ENCODE measurements around the gene TTLL11. TPM values are rescaled to one million over a fixed set of nuclear protein-coding genes. Genes with fewer than 3 reads are reported as not detected.

TTLL11 gene
- total RNA-seq, 1 donor from 2014 or later, result 23.6 TPM

DNA sequence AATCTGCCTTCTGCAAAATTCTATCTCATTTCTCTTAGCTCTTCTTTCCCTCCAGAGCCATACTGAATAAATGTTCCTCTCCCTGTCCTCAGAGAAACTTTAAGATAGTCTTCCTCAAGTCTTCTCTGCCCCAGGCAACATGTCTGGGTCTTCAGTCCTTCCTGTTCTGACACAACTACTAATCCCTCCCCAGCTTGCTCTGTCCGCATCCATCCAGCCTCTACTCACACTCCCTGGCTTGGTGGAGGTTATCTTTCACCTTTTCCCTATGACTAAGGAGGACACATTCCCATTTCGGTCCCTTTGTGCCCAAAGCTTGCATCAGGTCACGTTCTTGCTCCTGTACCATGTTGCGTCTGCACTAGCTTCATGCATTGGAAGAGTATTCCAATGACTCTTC lies 143.3 kb downstream of the TTLL11 start:
- no peak for FAIRE-seq
- DNase-seq (ENCODE audit: low spot score in 2 of 2), result no peak

DNA sequence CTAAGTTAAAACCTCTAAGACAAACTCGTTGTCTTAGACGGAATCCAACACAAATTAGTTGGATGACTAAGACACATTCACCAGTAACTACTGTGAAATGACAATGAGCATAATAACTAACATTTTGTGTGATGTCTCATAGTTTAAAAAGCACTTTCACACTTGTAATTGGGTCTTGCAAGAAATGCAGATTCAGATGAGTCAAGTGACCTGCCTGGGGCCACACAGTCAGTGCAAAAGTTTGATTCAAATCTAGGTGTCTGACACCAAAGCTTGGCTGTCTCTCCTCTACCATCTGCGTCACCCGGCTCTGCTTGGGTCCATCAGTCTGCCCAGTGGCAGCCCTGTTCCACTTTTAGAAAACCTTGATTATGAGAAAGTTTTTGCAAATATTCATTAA lies 143.7 kb downstream of the TTLL11 start:
- no peak for DNase-seq (ENCODE audit: low spot score in 2 of 2)
- no peak for FAIRE-seq

DNA sequence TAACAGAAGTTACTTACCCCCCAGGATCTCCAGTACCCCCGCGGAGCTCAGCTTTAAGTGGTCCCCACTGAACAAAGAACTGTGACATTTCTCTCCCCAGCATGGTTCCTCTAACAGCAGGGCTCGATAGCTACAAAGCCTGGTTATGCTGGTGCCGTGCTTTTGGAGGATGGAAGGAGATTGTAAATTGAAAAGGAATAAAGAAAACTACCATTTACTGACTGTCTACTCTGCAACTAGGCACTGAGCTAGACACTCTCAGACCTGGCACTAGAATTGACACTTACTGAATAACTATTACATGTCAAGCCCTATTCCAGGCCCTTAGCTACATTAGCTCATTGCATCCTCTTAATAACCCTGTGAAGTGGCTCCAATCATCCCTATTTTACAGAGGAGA lies 145.3 kb downstream of the TTLL11 start:
- DNase-seq (ENCODE audit: low spot score in 2 of 2) (no peak), FAIRE-seq (no peak)

DNA sequence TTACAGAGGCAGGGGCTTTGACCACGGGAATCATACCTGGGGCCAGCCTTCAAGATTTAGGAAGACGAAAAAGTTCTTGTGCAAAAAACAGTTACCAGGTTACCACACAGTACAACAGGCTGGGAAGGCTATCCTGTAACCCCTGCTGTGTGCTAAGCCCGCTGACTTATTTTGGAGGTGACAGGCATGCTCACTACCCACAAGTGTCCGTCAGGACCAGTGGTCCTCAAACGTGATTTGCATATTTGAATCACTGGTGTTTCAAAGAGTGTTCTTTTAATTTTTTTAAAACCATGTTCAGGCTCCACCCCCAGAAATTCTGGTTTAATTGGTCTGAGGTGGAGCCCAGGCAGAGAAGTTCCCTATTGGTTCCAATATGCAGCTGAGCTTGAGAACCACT lies 146.6 kb downstream of the TTLL11 start:
- DNase-seq (ENCODE audit: low spot score in 2 of 2), result no peak
- FAIRE-seq, result no peak

DNA sequence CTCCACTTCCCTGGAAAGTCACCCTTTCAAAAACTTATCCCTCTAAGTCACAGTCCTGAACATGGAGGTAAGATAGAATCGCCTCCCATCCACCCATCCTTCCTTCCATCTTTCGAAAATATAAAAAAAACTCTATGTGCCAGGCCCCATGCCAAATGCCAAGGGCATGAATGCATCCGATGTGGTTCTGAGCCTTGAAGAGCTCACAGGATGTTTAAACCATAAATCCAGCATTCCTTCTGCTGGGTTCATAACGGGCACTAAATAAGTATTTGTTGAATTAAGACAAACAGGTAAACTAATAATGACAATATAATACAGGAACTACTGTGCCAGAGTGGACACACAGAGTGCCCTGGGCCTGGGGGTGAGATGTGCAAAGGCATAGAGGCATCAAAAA lies 147.3 kb downstream of the TTLL11 start:
- FAIRE-seq, result no peak
- DNase-seq (ENCODE audit: low spot score in 2 of 2), result no peak

DNA sequence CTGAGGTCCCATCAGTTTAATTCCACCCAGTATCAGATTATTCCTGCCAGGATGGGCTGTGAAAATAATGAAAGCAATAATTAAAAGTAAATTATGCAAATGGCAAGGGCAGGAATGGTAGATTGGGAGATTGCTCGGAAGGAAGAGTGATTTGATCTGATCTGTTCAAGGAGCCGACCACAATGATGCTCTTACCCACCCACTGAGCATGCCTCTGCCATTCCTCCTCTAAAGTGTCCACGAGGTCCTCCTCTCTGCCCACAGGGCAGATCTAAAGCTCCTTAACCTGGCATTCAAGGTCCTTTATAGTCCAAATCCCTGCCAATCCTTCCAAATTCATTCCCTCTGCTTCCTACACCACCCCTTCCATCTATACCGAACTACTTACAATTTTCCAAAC lies 147.8 kb downstream of the TTLL11 start:
- no peak for FAIRE-seq
- DNase-seq (ENCODE audit: low spot score in 2 of 2), result no peak

DNA sequence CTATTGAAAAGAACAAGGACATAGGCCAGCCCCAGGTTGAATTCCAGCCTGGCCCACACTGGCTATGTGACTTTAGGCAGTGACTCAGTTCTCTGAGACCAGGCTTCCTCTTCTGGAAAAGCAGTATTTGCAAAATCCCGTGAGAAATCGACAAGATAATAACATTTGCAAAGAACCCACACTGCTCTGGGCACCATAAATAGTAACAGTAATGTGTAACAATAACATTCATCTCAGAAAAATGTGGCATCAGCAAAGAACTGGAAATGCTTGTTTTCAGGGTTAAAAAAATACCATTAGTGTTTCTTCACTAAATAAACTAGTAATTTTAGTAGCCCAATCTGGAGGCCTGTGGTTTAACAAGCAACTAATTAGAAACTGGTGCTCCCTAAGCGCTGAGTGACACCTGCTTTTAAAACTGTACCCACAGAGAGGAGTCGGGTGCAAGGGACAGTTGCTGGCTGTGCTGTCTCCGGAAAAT lies 148.4 kb downstream of the TTLL11 start:
- DNase-seq (ENCODE audit: low spot score in 2 of 2), result no peak
- no peak for FAIRE-seq

DNA sequence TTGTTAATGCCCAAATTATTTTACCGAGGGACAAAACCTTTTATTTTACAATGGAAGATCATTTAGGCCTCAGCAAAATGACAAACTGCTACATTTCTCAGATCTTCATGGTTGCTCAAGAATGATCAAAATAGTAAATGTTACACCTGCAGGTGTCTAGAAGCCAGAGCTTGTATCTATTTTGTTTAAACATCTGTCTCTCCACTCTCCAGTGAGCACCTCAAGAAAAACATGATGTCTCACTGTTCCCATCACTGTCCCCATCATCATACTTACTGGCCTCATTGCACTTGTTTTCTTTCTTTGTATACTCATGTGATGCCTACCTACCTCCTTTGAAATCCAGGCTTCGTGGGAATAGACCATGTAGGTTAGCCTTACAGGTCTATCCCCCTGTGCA lies 149.6 kb downstream of the TTLL11 start:
- no peak for DNase-seq (ENCODE audit: low spot score in 2 of 2)
- no peak for FAIRE-seq

DNA sequence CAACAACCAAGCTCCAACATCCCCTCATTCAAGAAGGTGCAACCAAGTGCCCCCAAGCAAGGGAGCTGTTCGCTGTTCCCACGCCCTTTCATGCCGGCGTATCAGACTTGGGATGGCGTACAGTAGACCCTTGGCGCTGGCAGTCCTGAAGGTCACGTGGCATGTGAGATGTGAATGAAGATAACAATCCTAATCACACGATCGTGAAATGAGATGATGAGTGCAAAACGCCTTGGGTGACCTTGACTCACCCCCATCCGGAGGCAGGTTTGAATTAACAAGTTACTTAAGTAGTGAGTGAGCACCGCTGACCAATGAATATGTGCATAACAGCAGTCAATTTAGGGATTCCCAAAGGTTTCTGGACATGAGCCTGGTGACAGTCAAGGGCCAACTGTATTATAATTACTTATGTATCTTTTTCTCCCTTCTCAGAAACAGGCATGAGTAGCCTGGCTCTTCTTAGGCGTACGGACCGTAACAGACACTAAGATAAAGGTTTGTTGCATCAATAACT lies 150.2 kb downstream of the TTLL11 start:
- FAIRE-seq, result no peak

DNA sequence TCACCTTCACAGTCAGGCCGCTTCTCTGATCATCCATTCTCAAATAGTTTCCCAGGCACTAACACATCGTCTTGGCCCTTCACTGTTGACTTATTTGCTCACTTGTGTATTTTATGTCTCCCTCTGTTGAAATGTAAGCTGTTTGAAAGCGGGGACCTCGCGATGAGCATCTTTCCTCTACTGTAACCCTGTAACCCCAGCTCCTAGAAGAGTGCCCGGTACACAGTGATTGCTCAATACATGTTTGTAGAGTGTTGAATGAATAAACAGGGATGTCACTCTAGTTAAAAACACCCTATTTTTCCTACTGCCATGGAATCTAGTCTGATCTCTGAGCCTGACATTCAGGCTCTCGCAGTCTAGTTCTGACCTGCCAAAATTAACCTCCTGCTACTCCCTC lies 150.8 kb downstream of the TTLL11 start:
- FAIRE-seq (no peak), DNase-seq (ENCODE audit: low spot score in 2 of 2) (no peak)

More for the DNA sequence above, 150.2 kb downstream of the TTLL11 start:
- DNase-seq (ENCODE audit: low spot score in 2 of 2), result no peak

DNA sequence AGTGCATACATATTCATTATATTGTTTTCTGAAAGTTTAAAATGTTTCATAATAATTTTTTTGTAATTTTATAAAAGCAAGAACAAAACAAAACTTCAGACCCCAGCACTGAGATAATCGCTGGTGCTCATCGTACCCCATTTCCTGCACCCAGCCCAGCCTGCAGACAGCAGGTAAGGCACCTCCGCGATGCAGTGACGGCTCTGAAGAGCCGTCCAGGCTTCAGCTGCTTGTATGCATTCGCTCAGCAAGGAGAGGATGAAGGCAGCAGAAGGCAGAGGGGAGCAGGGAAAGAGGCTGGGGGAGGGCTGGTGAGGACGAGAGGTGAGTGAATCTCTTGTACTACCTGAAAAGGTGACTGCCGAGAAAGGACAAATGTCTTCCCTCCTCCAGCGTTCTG lies 153.5 kb downstream of the TTLL11 start:
- DNase-seq (ENCODE audit: low spot score in 2 of 2), result no peak
- no peak for FAIRE-seq

DNA sequence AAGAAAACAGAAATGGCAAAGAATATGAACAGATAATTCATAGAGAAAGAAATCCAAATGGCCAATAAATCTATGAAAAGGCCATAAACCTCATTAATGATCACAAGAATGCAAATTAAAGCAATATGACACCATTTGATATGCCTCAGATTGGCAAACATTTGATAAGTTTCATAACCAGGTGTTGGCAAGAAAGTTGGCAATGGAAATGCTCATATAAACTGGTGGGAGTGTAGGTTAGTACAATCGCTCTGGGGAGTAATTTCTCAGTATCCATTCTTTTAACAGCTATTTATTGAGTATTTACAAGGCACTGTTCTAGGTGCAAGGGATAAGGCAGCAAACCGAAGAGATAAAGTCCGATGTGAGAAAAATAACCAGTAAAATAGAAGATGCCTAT lies 154.5 kb downstream of the TTLL11 start:
- DNase-seq (ENCODE audit: low spot score in 2 of 2) (no peak), FAIRE-seq (no peak)

DNA sequence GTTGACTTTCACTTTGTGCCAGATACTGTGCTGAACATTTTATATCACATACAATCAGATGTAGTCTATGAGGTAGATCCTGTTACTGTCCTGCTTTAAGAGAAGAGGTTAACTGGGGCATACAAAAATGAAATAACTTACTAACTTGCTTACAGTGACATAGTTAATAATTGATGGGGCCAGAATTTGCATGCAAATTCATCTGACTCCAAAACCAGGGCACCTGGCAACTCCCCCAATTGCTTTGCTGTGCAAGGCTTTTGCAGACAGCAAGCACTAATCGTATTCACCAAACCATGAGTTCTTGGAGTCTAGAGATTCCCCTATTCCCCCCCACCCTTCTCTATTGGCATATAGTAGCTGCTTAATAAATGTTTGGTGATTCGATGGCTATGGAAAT lies 155.9 kb downstream of the TTLL11 start:
- DNase-seq (ENCODE audit: low spot score in 2 of 2) (no peak), FAIRE-seq (no peak)

DNA sequence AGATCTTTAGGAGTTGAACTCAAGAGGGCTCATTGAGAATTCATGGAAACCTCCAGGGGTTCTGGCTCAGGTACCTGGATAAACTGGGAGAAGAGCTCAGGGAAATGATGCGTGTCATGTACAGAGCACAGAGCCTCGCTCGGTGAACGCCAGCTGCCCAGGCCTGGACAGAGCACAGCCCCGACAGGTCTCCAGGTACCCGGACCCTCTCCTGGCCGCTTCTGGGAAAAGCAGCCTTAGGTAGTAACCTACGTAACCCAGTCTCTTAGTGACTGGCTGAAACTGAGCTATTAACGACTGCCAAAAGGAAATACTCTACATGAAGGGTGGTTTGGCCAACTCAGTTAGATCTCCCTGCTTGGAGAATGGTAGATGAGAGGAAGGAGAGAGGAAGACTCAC lies 157.4 kb downstream of the TTLL11 start:
- DNase-seq (ENCODE audit: low spot score in 2 of 2) (no peak), FAIRE-seq (no peak)

DNA sequence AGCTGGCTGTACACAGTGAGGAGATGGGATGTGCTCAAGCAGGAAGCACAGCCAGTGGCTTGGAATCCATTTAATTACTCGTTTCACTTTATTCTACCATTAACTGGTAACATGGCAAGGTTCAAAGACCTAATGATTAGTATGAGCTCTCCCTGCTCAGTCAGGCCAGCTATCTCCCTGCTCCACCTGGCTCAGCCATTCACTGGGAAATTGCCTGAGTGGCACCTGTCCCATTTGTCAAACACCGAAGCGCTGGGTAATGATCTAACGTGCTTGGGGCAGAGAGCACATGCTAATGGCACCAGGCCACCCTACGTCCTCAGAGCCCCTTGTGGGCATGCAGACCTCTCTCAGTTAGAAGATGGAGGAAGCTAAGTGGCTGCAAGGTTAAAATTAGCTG lies 162.2 kb downstream of the TTLL11 start:
- FAIRE-seq (no peak), DNase-seq (ENCODE audit: low spot score in 2 of 2) (no peak)

DNA sequence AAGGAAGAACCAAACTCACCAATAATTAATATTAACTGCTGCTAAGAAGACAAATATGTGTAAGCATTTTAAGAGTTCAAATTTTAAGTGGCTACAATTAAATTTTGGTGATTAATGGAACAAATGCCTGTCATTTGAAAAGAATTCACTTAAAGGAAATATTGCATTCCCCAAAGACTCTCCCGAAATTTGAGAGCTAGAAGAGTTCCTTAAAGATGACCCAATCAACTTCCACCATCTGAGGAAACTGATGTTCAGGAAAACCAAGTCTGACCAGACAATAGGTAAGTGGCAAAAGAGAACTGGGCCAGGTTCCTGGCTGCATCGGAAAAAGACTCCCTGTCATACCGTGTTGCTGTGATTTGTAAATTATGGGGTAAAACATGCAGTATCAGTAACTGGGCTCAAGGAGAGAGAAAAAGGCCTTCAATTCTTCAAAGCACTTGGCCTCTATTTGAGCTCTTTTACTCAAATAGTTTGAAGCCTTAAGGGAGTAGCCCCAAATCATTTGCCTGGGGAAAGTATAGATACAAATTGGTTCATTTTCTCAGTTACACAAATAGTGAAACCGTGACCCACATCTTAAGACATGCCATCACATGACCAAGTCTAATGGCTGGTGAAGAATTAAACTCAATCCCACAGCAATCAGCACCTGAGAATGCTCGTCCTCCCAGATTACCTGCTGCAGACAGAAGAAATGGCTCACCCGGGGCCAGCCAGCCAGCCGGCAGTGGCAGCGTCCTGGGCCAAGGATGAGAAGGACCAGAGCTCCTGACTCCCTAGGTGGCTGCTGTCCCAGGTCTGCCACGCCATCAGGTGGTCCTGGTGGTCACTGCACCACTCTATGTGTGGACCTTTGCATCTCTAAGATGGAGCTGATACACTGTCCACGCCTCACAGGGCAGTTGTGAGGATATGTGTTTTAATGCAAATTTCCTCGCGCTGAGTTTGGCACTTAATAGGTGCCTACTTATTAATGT lies 162.9 kb downstream of the TTLL11 start:
- DNase-seq (ENCODE audit: low spot score in 2 of 2) (no peak), FAIRE-seq (no peak)

DNA sequence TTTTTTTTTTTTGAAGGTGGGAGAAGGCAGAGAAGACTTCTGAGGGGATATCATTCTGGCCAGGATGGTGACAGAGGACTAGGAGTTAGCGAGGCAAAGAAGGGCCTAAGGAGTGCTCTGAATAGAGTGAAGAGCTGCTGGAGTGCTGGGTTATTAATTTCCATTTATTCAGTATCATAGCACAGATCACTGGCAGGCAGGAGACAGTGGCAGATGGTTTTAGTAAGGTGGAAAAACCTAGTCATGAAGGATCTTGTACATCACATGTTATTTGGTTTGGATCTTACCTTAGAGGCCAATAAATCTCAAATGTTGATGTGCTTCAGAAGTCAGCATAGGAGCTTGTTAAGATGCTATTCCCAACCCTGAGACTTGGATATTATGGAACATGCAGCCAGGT lies 165.5 kb downstream of the TTLL11 start:
- FAIRE-seq, result no peak
- no peak for DNase-seq (ENCODE audit: low spot score in 2 of 2)

DNA sequence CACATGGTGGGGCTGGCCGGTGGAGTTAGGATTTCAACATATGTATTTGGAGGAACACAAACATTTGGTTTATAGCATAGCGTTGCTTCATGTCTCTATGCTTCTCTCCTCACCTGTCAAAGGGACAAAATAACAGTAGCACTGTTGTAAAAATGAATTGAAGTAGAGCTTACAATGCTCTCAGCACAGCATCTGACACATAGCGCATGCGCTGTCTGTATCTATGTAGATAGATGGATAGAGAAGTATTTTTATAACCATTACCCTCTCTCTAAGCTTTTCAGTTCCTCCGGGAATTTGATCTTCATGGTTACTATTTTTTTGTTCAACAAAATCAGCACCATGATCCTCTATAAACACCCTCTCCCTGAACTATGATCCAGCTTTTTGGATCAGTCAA lies 166.0 kb downstream of the TTLL11 start:
- DNase-seq (ENCODE audit: low spot score in 2 of 2) (no peak), FAIRE-seq (no peak)

DNA sequence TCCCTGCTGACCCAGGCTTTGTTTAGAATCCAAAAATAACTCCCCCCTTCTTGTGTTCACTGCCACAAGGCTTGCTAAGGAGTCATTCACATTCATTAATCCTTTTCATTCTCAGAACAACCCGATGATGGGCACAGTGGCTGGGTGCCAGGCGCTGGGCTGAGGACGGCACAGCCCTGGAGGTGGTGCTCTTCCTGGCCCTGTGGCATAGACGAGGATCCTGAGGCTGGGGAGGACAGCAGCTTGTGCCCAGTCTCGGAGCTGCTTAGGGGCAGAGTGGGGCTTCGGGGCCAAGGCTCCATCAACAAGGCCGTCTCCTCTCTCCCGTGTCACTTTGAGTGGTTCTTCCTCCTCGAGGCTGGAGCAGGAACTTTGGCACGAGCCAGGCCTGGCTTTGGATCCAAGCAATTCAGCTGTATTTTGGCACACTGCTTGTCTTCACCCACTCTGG lies 166.7 kb downstream of the TTLL11 start:
- FAIRE-seq (no peak), DNase-seq (ENCODE audit: low spot score in 2 of 2) (no peak)

DNA sequence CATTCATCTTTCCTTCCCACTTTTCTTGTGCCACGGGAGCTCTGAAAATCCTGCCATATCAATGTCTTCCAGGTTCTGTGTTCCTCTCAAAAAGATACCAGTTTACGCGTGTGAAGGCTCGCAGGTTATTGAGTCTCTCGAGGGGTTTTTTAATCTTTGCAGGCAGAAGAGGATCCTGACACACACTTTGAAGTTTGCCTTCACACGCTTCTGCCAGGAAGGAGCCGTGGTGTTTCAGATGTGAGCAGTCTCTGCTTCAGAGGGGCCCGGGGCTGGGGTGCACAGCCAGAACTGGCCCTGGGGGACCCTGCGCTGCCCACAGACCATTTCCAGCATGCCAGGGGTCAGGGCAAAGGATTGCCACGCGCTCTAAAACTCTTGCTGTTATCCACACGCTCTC lies 167.2 kb downstream of the TTLL11 start:
- DNase-seq (ENCODE audit: low spot score in 2 of 2) (no peak), FAIRE-seq (no peak)

DNA sequence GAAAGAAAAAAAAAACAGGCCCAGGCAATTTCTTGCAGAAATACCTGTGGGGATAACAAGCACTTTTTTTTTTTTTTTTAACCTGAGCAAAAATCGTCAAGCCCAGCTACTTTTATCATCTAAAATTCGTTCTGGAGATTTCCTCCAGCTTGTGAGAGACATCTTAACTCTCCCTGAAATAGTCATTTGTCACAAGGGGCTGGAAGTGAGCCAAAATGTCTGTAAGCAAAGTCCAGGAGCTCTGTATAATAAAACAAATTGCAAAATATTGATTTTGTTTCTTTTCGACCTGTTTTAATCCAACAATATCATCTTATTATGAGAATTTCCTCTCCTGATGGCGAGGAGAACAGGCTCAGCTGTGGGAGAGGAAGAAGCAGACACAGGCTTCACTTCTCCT lies 168.4 kb downstream of the TTLL11 start:
- DNase-seq (ENCODE audit: low spot score in 2 of 2), result no peak
- no peak for FAIRE-seq

DNA sequence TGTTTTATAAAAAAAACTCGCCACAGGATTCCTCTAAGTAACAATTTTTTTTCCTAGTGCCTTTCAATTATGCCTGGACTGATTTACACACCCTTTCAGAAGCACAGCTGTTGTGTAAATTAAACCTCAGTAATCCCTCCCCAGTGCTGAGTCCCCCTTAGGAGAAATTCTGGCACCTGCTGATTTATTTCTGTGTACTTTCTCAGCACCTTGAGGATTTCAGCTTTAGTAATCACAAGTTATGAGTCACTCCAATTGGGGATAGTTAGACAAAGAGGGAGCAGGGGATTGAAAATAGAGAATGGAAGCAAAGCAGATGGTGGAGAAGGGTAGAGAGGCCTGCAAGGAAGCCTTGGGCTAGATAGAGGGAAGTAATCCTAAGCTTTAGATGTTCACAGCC lies 171.7 kb downstream of the TTLL11 start:
- DNase-seq (ENCODE audit: low spot score in 2 of 2) (no peak), FAIRE-seq (no peak)

Measured in frontal cortex (tissue), 4 donors.